ENCODE data around the gene CEP162.
"Not testable (repeated sequence)": the region's sequence is repeated elsewhere in the genome, so short reads cannot be mapped to it uniquely, and the experiment has no call there.

The CEP162 gene

DNA sequence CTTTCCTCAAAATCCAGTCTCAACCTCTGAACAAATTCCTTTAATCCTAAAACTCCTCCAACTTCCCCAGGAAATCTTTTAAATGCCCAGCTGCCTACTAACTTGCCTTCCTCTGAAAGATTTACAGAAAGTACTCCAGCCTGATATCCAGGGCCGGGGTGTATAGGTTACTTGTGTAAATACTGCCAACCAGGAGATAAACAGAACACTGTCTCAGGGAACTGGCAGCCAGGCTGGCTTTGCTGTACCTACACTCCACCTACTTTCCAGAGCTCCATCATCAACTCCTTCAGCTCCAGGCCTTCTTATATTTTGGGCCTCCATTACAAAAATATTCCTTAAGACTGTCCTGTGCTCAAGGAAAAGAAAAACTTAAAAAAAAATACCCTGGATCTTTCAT is 85.9 kb downstream of the CEP162 start:
- DNase-seq (ENCODE audit: low read depth, low spot score): no peak

- DNase-seq (ENCODE audit: low read depth, low spot score): no peak
Measured at GRCh38 chr6:84139311-84139710, 88.1 kb downstream of the CEP162 start.

GRCh38 chr6:84137989-84138575 is 89.4 kb downstream of the CEP162 start:
- DNase-seq (ENCODE audit: low read depth, low spot score): peak; percentile 39

- DNase-seq (ENCODE audit: low read depth, low spot score): peak; percentile 96
Measured at GRCh38 chr6:84137051-84137375, 90.4 kb downstream of the CEP162 start.

DNA sequence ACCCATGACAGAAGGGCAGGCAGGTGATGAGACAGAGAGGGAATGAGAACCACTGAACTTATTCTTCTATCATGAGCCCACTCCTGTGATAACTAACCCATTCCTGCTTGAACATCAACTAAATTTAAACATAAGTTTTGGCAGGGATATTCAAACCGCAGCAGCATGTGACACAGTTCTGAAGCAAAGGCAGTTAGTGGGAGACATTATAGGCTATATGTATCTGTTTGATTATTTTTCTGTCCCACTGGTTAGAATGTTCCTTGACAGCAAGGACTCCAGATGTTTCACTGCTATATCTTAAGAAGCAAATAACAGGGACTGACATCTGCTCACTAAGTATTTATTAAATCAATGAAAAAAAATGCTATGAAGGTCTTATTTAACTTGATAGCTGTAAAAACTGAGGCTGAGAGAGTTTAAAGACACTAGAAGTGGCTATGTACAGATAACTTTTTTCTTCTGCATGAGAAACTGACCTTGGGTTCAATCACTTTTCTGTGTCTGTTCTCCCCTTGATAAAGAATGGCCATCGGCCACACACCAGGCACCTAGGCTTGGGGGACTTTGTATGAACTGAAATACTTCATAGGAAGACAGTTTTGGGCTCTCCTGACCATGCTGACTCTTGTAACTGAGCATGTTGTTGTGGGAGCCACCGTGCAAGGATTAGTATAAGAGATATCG is 90.9 kb downstream of the CEP162 start:
- DNase-seq (ENCODE audit: low read depth, low spot score): no peak

- no peak for DNase-seq (ENCODE audit: low read depth, low spot score)
Measured at GRCh38 chr6:84135291-84135690, 92.2 kb downstream of the CEP162 start.

DNA sequence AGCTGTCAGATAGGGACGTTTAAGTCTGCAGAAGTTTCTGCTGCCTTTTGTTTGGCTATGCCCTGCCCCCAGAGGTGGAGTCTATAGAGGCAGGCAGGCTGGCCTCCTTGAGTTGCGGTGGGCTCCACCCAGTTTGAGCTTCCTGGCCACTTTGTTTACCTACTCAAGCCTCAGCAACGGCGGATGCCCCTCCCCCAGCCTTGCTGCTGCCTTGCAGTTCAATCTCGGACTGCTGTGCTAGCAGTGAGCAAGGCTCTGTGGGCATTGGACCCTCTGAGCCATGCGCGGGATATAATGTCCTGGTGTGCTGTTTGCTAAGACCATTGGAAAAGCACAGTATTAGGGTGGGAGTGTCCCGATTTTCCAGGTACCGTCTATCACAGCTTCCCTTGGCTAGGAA is 94.1 kb downstream of the CEP162 start:
- DNase-seq (ENCODE audit: low read depth, low spot score): not testable (repeated sequence)

DNA sequence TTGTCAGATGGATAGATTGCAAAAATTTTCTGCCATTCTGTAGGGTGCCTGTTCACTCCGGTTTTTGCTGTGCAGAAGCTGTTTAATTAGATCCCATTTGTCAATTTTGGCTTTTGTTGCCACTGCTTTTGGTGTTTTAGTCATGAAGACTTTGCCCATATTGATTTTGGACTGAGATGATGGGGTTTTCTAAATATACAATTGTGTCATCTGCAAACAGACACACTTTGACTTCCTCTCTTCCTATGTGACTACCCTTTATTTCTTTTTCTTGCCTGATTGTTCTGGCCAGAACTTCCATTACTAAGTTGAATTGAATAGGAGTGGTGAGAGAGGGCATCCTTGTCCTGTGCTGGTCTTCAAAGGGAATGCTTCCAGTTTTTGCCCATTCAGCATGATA is 97.9 kb downstream of the CEP162 start:
- DNase-seq (ENCODE audit: low read depth, low spot score): not testable (repeated sequence)

DNA sequence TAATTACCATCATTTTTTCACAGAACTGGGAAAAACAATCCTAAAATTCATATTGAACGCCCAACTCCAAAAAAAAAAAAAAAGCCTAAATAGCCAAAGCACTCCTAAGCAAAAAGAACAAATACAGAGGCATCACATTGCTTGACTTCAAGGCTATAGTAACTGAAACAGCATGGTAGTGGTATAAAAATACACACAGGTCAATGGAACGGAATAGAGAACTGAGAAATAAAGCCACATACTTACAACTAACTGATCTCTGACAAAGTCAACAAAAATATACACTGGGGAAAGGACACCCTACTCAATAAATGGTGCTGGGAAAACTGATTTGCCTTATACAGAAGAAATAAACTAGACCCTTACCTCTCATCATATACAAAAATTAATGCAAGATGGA is 104.3 kb downstream of the CEP162 start:
- DNase-seq (ENCODE audit: low read depth, low spot score): no peak

- no peak for DNase-seq (ENCODE audit: low read depth, low spot score)
Measured at GRCh38 chr6:84119277-84119676, 108.2 kb downstream of the CEP162 start.

- DNase-seq (ENCODE audit: low read depth, low spot score): no peak
Measured at GRCh38 chr6:84118191-84118590, 109.3 kb downstream of the CEP162 start.

DNA sequence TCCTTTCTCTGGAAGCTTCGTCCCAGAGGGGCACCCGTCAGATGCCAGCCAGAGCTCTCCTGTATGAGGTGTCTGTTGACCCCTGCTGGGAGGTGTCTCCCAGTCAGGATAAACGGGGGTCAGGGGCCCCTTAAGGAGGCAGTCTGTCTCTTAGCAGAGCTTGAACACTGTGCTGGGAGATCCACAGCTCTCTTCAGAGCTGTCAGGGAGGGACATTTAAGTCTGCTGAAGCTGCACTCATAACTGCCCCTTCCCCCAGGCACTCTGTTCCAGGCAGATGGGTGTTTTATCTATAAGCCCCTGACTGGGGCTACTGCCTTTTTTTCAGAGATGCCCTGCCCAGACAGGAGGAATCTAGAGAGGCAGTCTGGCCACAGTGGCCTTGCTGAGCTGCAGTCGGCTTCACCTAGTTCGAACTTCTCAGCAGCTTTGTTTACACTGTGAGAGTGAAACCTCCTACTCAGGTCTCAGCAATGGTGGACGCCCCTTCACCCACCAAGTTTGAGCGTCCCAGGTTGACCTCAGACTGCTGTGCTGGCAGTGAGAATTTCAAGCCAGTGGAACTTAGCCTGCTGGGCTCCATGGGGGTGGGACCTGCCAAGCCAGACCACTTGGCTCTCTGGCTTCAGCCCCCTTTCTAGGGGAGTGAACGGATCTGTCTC is 112.4 kb downstream of the CEP162 start:
- DNase-seq (ENCODE audit: low read depth, low spot score): not testable (repeated sequence)

DNA sequence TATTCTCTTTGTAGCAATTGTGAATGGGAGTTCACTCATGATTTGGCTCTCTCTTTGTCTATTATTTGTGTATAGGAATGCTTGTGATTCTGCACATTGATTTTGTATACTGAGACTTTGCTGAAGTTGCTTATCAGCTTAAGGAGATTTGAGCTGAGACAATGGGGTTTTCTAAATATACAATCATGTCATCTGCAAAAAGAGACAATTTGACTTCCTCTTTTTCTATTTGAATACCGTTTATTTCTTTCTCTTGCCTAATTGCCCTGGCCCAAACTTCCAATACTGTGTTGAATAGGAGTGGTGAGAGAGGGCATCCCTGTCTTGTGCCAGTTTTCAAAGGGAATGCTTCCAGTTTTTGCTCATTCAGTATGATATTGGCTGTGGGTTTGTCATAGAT is 116.1 kb downstream of the CEP162 start:
- DNase-seq (ENCODE audit: low read depth, low spot score): not testable (repeated sequence)

DNA sequence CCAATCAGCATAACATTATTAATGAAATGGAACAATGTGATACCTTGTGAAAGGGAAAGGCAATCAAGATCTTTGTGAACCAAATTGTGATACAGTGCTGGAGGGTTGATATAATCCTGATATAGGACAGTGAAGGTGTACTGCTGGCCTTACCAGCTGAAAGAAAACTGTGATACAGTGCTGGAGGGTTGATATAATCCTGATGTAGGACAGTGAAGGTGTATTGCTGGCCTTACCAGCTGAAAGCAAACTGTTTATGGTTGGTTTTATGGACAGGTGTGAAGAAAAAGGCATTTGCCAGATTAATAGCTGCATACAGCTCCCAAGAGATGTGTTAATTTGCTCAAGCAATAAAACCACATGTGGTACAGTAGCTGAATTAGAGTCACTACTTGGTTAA is 119.9 kb downstream of the CEP162 start:
- DNase-seq (ENCODE audit: low read depth, low spot score): no peak

GRCh38 chr6:84105215-84105924 is 122.1 kb downstream of the CEP162 start:
- not testable (repeated sequence) for DNase-seq (ENCODE audit: low read depth, low spot score)

GRCh38 chr6:84103029-84103428 is 124.4 kb downstream of the CEP162 start:
- no peak for DNase-seq (ENCODE audit: low read depth, low spot score)

- no peak for DNase-seq (ENCODE audit: low read depth, low spot score)
Measured at GRCh38 chr6:84095156-84095555, 132.3 kb downstream of the CEP162 start.

DNA sequence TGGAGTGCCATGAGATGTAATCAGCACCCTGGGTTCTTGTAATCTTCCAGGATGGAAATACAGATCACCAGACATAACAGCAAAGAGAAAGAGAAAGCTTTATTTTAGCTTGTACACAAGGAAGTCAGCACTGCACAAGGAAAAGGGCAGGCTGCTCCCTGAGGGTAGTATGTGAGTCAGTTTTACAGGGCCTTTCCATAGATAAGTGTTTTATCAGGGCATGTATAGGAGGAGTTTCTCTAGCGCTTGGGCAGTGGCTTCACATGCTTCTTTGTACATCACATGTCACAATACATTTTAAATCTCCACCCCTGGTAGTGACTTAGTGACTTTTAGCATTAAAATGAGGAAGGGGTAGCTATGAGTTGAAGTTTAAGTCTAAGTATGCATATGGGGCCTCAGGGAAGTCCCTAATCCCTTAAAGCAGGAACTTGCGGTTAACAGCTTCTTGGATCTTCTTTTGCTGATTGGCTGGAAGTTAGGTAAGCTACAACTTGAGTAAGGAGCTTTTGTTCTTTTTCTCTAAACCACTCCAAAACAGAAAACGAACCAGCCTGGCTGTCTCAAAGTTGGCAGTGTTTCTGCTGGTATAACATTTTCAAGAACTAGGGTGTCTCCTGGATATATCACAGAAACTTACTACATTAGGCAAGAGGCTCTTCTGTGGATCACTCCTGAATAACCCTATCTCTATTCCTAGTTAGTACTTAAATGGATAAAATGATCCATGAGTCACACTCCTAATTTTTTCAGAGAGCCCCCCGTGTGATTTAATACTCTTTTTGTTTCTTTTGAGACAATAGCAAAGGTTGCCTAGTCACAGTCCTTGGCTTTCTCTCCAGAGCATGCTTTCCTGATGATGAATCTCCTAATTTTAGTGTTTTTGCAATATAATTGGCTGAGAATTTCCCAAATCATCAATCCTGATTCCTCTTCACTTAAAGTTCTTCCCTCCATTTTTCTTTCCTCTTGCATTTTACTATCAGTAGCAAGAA is 133.7 kb downstream of the CEP162 start:
- DNase-seq (ENCODE audit: low read depth, low spot score): no peak

DNA sequence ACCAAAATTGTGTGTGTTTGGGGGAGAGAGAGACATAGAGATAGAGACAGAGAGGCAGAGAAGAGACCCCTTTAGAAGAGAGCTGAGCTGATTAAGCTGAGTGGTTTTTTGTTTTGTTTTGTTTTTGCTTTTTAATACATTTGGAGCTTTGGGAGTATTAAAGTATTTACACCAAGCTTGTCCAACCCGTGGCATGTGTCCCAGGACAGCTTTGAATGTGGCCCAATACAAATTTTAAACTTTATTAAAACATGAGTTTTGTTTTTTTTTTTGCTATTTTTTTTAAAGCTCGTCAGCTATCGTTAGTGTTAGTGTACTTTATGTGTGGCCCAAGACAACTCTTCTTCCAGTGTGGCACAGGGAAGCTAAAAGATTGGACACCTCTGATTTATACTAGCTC is 137.9 kb downstream of the CEP162 start:
- no peak for DNase-seq (ENCODE audit: low read depth, low spot score)

DNA sequence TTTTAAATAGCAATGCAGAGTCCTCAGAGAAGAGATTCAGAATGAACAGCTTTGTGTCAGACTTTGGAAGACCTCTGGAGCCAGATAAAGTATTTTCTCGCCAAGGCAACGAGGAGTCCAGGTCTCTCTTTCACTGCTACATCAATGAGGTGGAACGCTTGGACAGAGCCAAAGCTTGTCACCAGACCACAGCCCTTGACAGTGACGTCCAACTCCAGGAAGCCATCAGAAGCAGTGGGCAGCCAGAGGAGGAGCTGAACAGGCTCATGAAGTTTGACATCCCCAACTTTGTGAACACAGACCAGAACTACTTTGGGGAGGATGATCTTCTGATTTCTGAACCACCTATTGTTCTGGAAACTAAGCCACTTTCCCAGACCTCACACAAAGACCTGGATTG is 138.4 kb downstream of the CEP162 start:
- DNase-seq (ENCODE audit: low read depth, low spot score): no peak

Measured in smooth muscle cell of the brain vasculature (primary cell).